HCT116 (cell line): ENCODE data around the gene PRR23B. TPM values are rescaled to one million over a fixed set of nuclear protein-coding genes. Genes with fewer than 3 reads are reported as not detected.

Experiments
- ATAC-seq: fragments of 200-7000 bp; cut with Tn5 transposase; 2 replicates; pipeline ENCODE4 v1.9.1; 2020; ENCODE audit warnings: mild to moderate bottlenecking, moderate library complexity
- BruUV-seq: library from RNA; stranded (reverse); fragments of 400-500 nt; replicated peaks from 2 replicates; lab custom pipeline; 2021; lab: Mats Ljungman, UMichigan
- CTCF ChIA-PET: fragments of 300-600 bp; sonication (Branson Sonifier 250); formaldehyde crosslinking; loops from one replicate; lab custom pipeline; 2021; ENCODE audit warnings: antibody characterized with exemption; lab: Charles Lee
- POLR2A ChIA-PET: fragments of 300-600, 350-600 bp; sonication (Branson Sonifier 250); formaldehyde crosslinking; loops from one replicate; lab custom pipeline; 2021; ENCODE audit warnings: antibody characterized with exemption; lab: Charles Lee
- RAD21 ChIA-PET, 2 experiments: fragments of 300-600 bp; sonication (Branson Sonifier 250); formaldehyde crosslinking; loops; one replicate each; lab custom pipeline; 2023; ENCODE audit warnings: low total read pairs in 2 of 2; ENCODE audit not compliant: uncharacterized antibody in 2 of 2, unreplicated experiment in 2 of 2, low non-redundant PET in 1 of 2; lab: Charles Lee
- DNase-seq: peaks from one replicate; pipeline ENCODE4 v3.0.0-alpha.2; 2010; ENCODE audit warnings: low read depth, low spot score
- H2AFZ ChIP-seq: fragments of 200-600 bp; shearing (Covaris generic), sonication (generic); 2 replicates; pipeline ENCODE4 v1.6.1; 2017; ENCODE audit warnings: low read depth, mixed run types, mixed read lengths, antibody characterized with exemption, low read length; ENCODE audit not compliant: poor library complexity, severe bottlenecking
- H3K27ac ChIP-seq: 2 replicates; pipeline ENCODE4 v1.5.1; 2012; ENCODE audit warnings: low read depth, low read length
- H3K27me3 ChIP-seq: fragments of 200-600 bp; sonication (generic); 2 replicates; pipeline ENCODE4 v1.6.1; 2016; ENCODE audit warnings: mixed run types, low read length, mixed read lengths; ENCODE audit not compliant: insufficient read depth
- H3K36me3 ChIP-seq, 2 experiments: fragments of 200-500 bp in 1 of 2; fragments of 200-600 bp in 1 of 2; sonication (Bioruptor generic) in 1 of 2; sonication (generic) in 1 of 2; 2 replicates each; pipeline versions ENCODE4 v1.5.1 to v1.6.1; 2014 to 2016; ENCODE audit warnings: low read length in 2 of 2, inconsistent platforms in 1 of 2, mixed read lengths in 1 of 2, mixed run types in 1 of 2; ENCODE audit not compliant: insufficient read depth in 2 of 2, control insufficient read depth in 1 of 2
- H3K4me1 ChIP-seq, 2 experiments: fragments of 200-600 bp in 1 of 2; sonication (generic) in 1 of 2; 2 replicates each; pipeline versions ENCODE4 v1.5.1 to v1.6.1; 2012 to 2017; ENCODE audit warnings: low read length in 2 of 2, inconsistent platforms in 1 of 2, mild to moderate bottlenecking in 1 of 2, mixed read lengths in 1 of 2, mixed run types in 1 of 2, moderate library complexity in 1 of 2; ENCODE audit not compliant: insufficient read depth in 2 of 2, control insufficient read depth in 1 of 2
- H3K4me2 ChIP-seq: fragments of 200-600 bp; sonication (generic); 2 replicates; pipeline ENCODE4 v1.6.1; 2017; ENCODE audit warnings: mixed run types, low read length, mixed read lengths
- H3K4me3 ChIP-seq, 2 experiments: fragments of 200-600 bp in 1 of 2; sonication (generic) in 1 of 2; replicated peaks in 1 of 2; 2 replicates each; pipeline ENCODE4 v1.5.1; 2011 to 2016; ENCODE audit warnings: low read length in 2 of 2, control low read depth in 1 of 2, low read depth in 1 of 2, mild to moderate bottlenecking in 1 of 2, mixed read lengths in 1 of 2, mixed run types in 1 of 2
- H3K79me2 ChIP-seq: fragments of 200-600 bp; sonication (generic); 2 replicates; pipeline ENCODE4 v1.6.1; 2017; ENCODE audit warnings: mild to moderate bottlenecking, mixed run types, low read length, moderate library complexity, mixed read lengths; ENCODE audit not compliant: insufficient read depth
- H3K9ac ChIP-seq: fragments of 200-600 bp; sonication (generic); 2 replicates; pipeline ENCODE4 v1.6.1; 2016; ENCODE audit warnings: low read length, mixed read lengths
- H3K9me2 ChIP-seq: fragments of 200-600 bp; sonication (generic), shearing (Covaris generic); 2 replicates; pipeline ENCODE4 v1.6.1; 2017; ENCODE audit warnings: mixed run types, mild to moderate bottlenecking, moderate library complexity; ENCODE audit not compliant: insufficient read depth
- H3K9me3 ChIP-seq, 2 experiments: fragments of 200-500 bp in 1 of 2; fragments of 200-600 bp in 1 of 2; sonication (Bioruptor generic) in 1 of 2; sonication (generic) in 1 of 2; 2 replicates each; pipeline ENCODE4 v1.6.1; 2014 to 2017; ENCODE audit warnings: low read length in 2 of 2, mixed read lengths in 2 of 2, inconsistent platforms in 1 of 2, low read depth in 1 of 2, mild to moderate bottlenecking in 1 of 2, mixed run types in 1 of 2, moderate library complexity in 1 of 2; ENCODE audit not compliant: control insufficient read depth in 1 of 2, insufficient read depth in 1 of 2
- H4K20me1 ChIP-seq: fragments of 200-600 bp; sonication (generic), shearing (Covaris generic); 2 replicates; pipeline ENCODE4 v1.6.1; 2017; ENCODE audit warnings: mixed run types, mild to moderate bottlenecking, moderate library complexity; ENCODE audit not compliant: insufficient read depth
- ELF1 ChIP-seq: IDR thresholded peaks from 2 replicates; pipeline ENCODE4 v1.6.1; 2012; ENCODE audit warnings: low read depth, borderline replicate concordance
- EZH2 ChIP-seq: fragments of 200-600 bp; sonication (generic); IDR thresholded peaks from 2 replicates; pipeline ENCODE4 v1.6.1; 2017; ENCODE audit warnings: antibody characterized with exemption, mixed run types
- POLR2A ChIP-seq: IDR thresholded peaks from 2 replicates; pipeline ENCODE4 v1.7.0; 2011; ENCODE audit warnings: borderline replicate concordance; ENCODE audit not compliant: insufficient read depth, insufficient read length; ENCODE audit errors: extremely low read depth
- POLR2AphosphoS5 ChIP-seq: IDR thresholded peaks from 2 replicates; pipeline ENCODE4 v1.6.1; 2011; ENCODE audit warnings: mild to moderate bottlenecking, low read depth, low read length, moderate library complexity
- RAD21 ChIP-seq: IDR thresholded peaks from 2 replicates; pipeline ENCODE4 v1.6.1; 2012; ENCODE audit warnings: low read depth, mild to moderate bottlenecking
- TCF7L2 ChIP-seq: IDR thresholded peaks from 2 replicates; pipeline ENCODE4 v1.7.0; 2011; ENCODE audit warnings: borderline replicate concordance, inconsistent platforms; ENCODE audit not compliant: insufficient read depth, insufficient read length; ENCODE audit errors: extremely low read depth
- YY1 ChIP-seq: IDR thresholded peaks from 2 replicates; pipeline ENCODE4 v1.6.1; 2011; ENCODE audit warnings: low read length, low read depth, moderate library complexity, mild to moderate bottlenecking; ENCODE audit not compliant: insufficient replicate concordance; ENCODE audit errors: extremely low read depth
- ZNF274 ChIP-seq: fragments of 200-500 bp; sonication (Bioruptor generic); IDR thresholded peaks from 2 replicates; pipeline ENCODE4 v1.6.1; 2014; ENCODE audit warnings: mild to moderate bottlenecking, low read depth, low read length, inconsistent platforms
- intact Hi-C: fragments of 100-400 bp; cut with micrococcal nuclease; formaldehyde crosslinking; loops from 2 replicates; pipeline ENCODE4 v1.10.0; 2022
- total RNA-seq: library from RNA; stranded (reverse); gene quantifications from one replicate; pipeline ENCODE4 v1.2.1, GENCODE V29; 2021; ENCODE audit not compliant: unreplicated experiment
- TF ChIP-seq, protein P1 (sequence below): IDR thresholded peaks from 2 replicates; pipeline ENCODE4 v1.6.1; 2012
- TF ChIP-seq, protein P2 (sequence below): IDR thresholded peaks from 2 replicates; pipeline ENCODE4 v1.6.1; 2012; ENCODE audit warnings: low read depth
- TF ChIP-seq, protein P3 (sequence below), 3 experiments: fragments of 200-600 bp in 1 of 3; sonication (generic) in 1 of 3; IDR thresholded peaks in 2 of 3; conservative IDR thresholded peaks in 1 of 3; 2 replicates each; pipeline ENCODE4 v1.5.1; 2012 to 2017; ENCODE audit warnings: low read depth in 2 of 3, low read length in 2 of 3, antibody characterized with exemption in 1 of 3, borderline replicate concordance in 1 of 3, control low read depth in 1 of 3, mild to moderate bottlenecking in 1 of 3, mixed read lengths in 1 of 3, mixed run types in 1 of 3, moderate library complexity in 1 of 3; ENCODE audit not compliant: insufficient read depth in 1 of 3

The PRR23B gene
- total RNA-seq, 1 experiment from 2014 or later = not detected

DNA sequence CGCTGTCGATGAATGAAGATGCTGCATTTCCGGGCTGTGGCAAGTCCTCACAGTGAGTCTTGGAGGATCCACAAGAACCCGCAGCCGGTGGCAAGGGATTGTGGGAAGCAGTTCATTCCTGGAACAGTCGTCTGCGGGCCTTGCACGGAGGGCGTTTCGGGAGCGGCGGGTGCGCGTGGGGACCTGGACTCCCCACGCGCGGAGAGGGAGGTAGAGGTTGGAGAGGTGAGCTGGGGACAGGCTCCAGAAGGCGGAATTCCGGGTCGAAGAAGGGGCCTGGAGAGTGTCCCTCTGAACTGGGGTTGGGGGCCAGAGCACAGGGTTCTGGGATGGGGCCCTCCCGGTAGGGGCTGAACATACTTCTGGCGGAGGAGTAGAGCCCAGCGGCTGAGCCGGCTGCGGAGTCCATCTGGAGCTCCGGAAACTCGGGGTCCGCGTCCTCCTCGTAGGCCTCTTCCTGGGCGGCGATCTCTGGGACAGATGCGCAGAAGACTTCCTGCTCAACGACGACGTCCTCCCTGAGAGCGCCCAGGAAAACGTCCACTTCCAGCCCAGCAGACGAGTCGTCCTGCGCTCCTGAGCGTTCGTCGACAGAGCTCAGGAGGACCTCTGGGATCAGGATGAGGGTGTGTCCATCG, 15.3 kb downstream of the PRR23B start:
- Histone ChIP-seq H3K27ac (no peak overlapping the region), H3K36me3 (no peaks in the 10 kb centered on the region), H3K27me3 (no peaks in the 10 kb centered on the region), H4K20me1 (no peaks in the 10 kb centered on the region), H3K4me2 (no peak overlapping the region), H3K9me3 (no peaks in the 10 kb centered on the region), H3K4me1 (no peaks in the 10 kb centered on the region)
- no TSS peak for BruUV-seq
- no peak for DNase-seq
- ChIA-PET RAD21 (no interaction called here), POLR2A (no interaction called here), CTCF (no interaction called here)
- intact Hi-C loops = no loop called here
- TF ChIP-seq ELF1 = no peak
- no peak for TF ChIP-seq TCF7L2
- no peak for TF ChIP-seq ZNF274
- no peak for TF ChIP-seq YY1
- TF ChIP-seq, all 23 proteins: peak for 0
- no peak for ATAC-seq
- Histone ChIP-seq H3K79me2 (no peaks in the 10 kb centered on the region), H3K9me2 (no peaks in the 10 kb centered on the region), H3K4me3 (no peak overlapping the region), H2AFZ (no peak overlapping the region), H3K9ac (no peak overlapping the region)

DNA sequence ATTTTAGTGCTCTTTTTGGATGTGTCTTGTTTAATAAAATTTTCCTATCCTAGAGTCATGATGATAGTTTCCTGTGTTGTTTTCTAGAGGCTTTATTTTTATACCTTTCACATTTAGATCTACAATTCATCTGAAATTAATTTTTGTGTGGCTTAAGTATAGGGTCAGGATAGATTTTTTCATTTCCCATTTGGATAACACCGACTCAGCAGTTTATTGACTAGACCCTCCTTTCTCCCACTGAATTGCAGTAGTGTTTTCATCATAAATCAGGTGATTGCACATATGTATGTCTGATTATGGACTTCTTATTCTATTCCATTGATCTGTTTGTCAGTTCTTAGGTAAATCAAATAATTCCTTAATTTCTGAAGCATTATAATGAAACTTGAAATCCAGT, 25.0 kb downstream of the PRR23B start:
- ATAC-seq = no peak
- Histone ChIP-seq H3K27me3 (no peaks in the 10 kb centered on the region), H2AFZ (no peak overlapping the region), H3K27ac (no peak overlapping the region), H3K9me3 (no peaks in the 10 kb centered on the region), H3K79me2 (no peaks in the 10 kb centered on the region), H3K36me3 (no peaks in the 10 kb centered on the region)
- ChIA-PET RAD21 (no interaction called here), CTCF (no interaction called here)
- no TSS peak for BruUV-seq
- intact Hi-C loops = no loop called here
- TF ChIP-seq EZH2 = no peak
- TF ChIP-seq RAD21 = no peak
- TF ChIP-seq, protein P1, sequence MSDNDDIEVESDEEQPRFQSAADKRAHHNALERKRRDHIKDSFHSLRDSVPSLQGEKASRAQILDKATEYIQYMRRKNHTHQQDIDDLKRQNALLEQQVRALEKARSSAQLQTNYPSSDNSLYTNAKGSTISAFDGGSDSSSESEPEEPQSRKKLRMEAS = no peak
- no peak for TF ChIP-seq POLR2AphosphoS5
- TF ChIP-seq POLR2A = no peak
- TF ChIP-seq, protein P2, sequence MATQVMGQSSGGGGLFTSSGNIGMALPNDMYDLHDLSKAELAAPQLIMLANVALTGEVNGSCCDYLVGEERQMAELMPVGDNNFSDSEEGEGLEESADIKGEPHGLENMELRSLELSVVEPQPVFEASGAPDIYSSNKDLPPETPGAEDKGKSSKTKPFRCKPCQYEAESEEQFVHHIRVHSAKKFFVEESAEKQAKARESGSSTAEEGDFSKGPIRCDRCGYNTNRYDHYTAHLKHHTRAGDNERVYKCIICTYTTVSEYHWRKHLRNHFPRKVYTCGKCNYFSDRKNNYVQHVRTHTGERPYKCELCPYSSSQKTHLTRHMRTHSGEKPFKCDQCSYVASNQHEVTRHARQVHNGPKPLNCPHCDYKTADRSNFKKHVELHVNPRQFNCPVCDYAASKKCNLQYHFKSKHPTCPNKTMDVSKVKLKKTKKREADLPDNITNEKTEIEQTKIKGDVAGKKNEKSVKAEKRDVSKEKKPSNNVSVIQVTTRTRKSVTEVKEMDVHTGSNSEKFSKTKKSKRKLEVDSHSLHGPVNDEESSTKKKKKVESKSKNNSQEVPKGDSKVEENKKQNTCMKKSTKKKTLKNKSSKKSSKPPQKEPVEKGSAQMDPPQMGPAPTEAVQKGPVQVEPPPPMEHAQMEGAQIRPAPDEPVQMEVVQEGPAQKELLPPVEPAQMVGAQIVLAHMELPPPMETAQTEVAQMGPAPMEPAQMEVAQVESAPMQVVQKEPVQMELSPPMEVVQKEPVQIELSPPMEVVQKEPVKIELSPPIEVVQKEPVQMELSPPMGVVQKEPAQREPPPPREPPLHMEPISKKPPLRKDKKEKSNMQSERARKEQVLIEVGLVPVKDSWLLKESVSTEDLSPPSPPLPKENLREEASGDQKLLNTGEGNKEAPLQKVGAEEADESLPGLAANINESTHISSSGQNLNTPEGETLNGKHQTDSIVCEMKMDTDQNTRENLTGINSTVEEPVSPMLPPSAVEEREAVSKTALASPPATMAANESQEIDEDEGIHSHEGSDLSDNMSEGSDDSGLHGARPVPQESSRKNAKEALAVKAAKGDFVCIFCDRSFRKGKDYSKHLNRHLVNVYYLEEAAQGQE = no peak
- TF ChIP-seq, protein P3, sequence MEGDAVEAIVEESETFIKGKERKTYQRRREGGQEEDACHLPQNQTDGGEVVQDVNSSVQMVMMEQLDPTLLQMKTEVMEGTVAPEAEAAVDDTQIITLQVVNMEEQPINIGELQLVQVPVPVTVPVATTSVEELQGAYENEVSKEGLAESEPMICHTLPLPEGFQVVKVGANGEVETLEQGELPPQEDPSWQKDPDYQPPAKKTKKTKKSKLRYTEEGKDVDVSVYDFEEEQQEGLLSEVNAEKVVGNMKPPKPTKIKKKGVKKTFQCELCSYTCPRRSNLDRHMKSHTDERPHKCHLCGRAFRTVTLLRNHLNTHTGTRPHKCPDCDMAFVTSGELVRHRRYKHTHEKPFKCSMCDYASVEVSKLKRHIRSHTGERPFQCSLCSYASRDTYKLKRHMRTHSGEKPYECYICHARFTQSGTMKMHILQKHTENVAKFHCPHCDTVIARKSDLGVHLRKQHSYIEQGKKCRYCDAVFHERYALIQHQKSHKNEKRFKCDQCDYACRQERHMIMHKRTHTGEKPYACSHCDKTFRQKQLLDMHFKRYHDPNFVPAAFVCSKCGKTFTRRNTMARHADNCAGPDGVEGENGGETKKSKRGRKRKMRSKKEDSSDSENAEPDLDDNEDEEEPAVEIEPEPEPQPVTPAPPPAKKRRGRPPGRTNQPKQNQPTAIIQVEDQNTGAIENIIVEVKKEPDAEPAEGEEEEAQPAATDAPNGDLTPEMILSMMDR (IDR thresholded peaks at IDR 0.05 in 2 of 3, conservative IDR thresholded peaks at IDR 0.05 in 1 of 3; ENCODE audit: borderline replicate concordance in 1 of 3, insufficient read depth in 1 of 3, low read depth in 2 of 3, low read length in 2 of 3) = no peak
- TF ChIP-seq, all 23 proteins: peak for 0
- Histone ChIP-seq H3K9ac (no peak overlapping the region), H4K20me1 (no peaks in the 10 kb centered on the region), H3K4me1 (no peaks in the 10 kb centered on the region), H3K9me2 (no peaks in the 10 kb centered on the region), H3K4me2 (no peak overlapping the region), H3K4me3 (no peak overlapping the region)
- POLR2A ChIA-PET = no interaction called here
- no peak for DNase-seq
